NCI-H1930 (cell line): ENCODE measurements around the gene CRACR2A.

ENCODE experiments used
- DNase-seq, 2 experiments: peaks; one replicate each; lab custom pipeline; 2025; lab: John Stamatoyannopoulos, UW

The CRACR2A gene

GRCh38 chr12:3651585-3652424 is 101.1 kb downstream of the CRACR2A start:
- DNase-seq = no peak

- no peak for DNase-seq
These were observed 105.4 kb downstream of the CRACR2A start for GRCh38 chr12:3647504-3647903.

GRCh38 chr12:3646561-3647241 is 106.2 kb downstream of the CRACR2A start:
- no peak for DNase-seq

- no peak for DNase-seq
These were observed 107.8 kb downstream of the CRACR2A start for GRCh38 chr12:3645091-3645490.

- no peak for DNase-seq
These were observed 108.8 kb downstream of the CRACR2A start for GRCh38 chr12:3644104-3644503.

- no peak for DNase-seq
These were observed 111.4 kb downstream of the CRACR2A start for GRCh38 chr12:3641428-3642018.

- no peak for DNase-seq
These were observed 116.6 kb downstream of the CRACR2A start for GRCh38 chr12:3636328-3636727.

- no peak for DNase-seq
These were observed 118.6 kb downstream of the CRACR2A start for GRCh38 chr12:3634348-3634747.

GRCh38 chr12:3633396-3633795 is 119.5 kb downstream of the CRACR2A start:
- DNase-seq = no peak

GRCh38 chr12:3632754-3633153 is 120.2 kb downstream of the CRACR2A start:
- no peak for DNase-seq

GRCh38 chr12:3632256-3632655 is 120.7 kb downstream of the CRACR2A start:
- no peak for DNase-seq

GRCh38 chr12:3631759-3632158 is 121.2 kb downstream of the CRACR2A start:
- DNase-seq = no peak

- no peak for DNase-seq
These were observed 121.7 kb downstream of the CRACR2A start for GRCh38 chr12:3631272-3631637.

- no peak for DNase-seq
These were observed 122.2 kb downstream of the CRACR2A start for GRCh38 chr12:3630621-3631271.

GRCh38 chr12:3630111-3630510 is 122.8 kb downstream of the CRACR2A start:
- no peak for DNase-seq

GRCh38 chr12:3629057-3629830 is 123.7 kb downstream of the CRACR2A start:
- no peak for DNase-seq

GRCh38 chr12:3628629-3629028 is 124.3 kb downstream of the CRACR2A start:
- DNase-seq = no peak

- no peak for DNase-seq
These were observed 125.6 kb downstream of the CRACR2A start for GRCh38 chr12:3627336-3627735.

- DNase-seq = no peak
These were observed 128.6 kb downstream of the CRACR2A start for GRCh38 chr12:3624273-3624672.

- DNase-seq = no peak
These were observed 129.9 kb downstream of the CRACR2A start for GRCh38 chr12:3622822-3623690.
